HepG2 (cell line): Measurements from ENCODE around the gene NAV2.

Experiments used
- BHLHE40 ChIP-seq: IDR thresholded peaks from 2 replicates; pipeline ENCODE4 v1.6.1; 2011; ENCODE audit warnings: low read length, improper control_type of control experiment
- BORCS8-MEF2B ChIP-seq: sonication (generic); formaldehyde crosslinking; IDR thresholded peaks from 2 replicates; pipeline ENCODE4 v1.8.0; 2022; ENCODE audit warnings: mild to moderate bottlenecking, missing genetic modification reagents
- CBFB ChIP-seq: sonication (generic); formaldehyde crosslinking; IDR thresholded peaks from 2 replicates; pipeline ENCODE4 v1.4.0; 2020; ENCODE audit warnings: missing genetic modification reagents
- IKZF1 ChIP-seq: fragments of 450-650 bp; IDR thresholded peaks from 2 replicates; pipeline ENCODE4 v1.7.1; 2016
- MZF1 ChIP-seq: sonication (generic); formaldehyde crosslinking; IDR thresholded peaks from 2 replicates; pipeline ENCODE4 v1.8.1; 2023; ENCODE audit warnings: mild to moderate bottlenecking, missing genetic modification reagents, borderline replicate concordance
- POLR2A ChIP-seq, 2 experiments: IDR thresholded peaks; 2 replicates each; pipeline ENCODE4 v1.6.1; 2011; ENCODE audit warnings: low read depth in 2 of 2, low read length in 2 of 2, mild to moderate bottlenecking in 1 of 2, moderate library complexity in 1 of 2; ENCODE audit not compliant: insufficient read depth in 1 of 2
- POLR2AphosphoS5 ChIP-seq: IDR thresholded peaks from 2 replicates; pipeline ENCODE4 v1.6.1; 2012; ENCODE audit warnings: low read depth, low read length
- SPEN ChIP-seq: sonication (generic); formaldehyde crosslinking; IDR thresholded peaks from 2 replicates; pipeline ENCODE4 v1.5.1; 2020; ENCODE audit warnings: low read depth, mild to moderate bottlenecking, missing genetic modification reagents
- TF ChIP-seq, protein P1 (sequence below): sonication (generic); formaldehyde crosslinking; IDR thresholded peaks from 2 replicates; pipeline ENCODE4 v1.4.0; 2020; ENCODE audit warnings: mild to moderate bottlenecking, missing genetic modification reagents
- TF ChIP-seq, protein P2 (sequence below): sonication (generic); formaldehyde crosslinking; IDR thresholded peaks from 2 replicates; pipeline ENCODE4 v1.4.0; 2020; ENCODE audit warnings: missing genetic modification reagents, mild to moderate bottlenecking, borderline replicate concordance
- TF ChIP-seq, protein P3 (sequence below): sonication (generic); formaldehyde crosslinking; IDR thresholded peaks from 2 replicates; pipeline ENCODE4 v1.4.0; 2020; ENCODE audit warnings: missing genetic modification reagents, mild to moderate bottlenecking, borderline replicate concordance

DNA sequence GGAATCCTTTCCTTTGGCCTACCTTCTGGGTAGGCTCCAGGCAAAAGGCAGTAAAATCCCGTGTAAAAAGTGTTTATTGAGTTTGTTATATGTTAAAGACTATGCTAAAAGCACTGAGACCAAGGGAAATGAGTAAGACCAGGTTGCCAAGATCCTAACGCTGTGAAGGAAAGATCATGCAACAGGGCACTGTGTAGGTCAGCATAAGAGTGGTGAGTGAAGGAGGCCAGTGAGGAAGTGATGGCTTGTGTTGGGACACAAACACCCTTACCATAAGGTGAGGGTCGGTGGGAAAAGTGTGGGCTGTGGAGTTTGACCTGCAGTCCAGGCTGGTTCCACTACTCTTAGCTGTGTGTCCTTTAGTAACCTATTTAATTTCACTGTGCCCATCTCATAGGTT lies 245.6 kb downstream of the NAV2 start:
- TF ChIP-seq BORCS8-MEF2B (CRISPR knock-in tag), result no peak
- TF ChIP-seq IKZF1, result no peak
- no peak for TF ChIP-seq MZF1 (CRISPR knock-in tag)
- TF ChIP-seq, protein P1, sequence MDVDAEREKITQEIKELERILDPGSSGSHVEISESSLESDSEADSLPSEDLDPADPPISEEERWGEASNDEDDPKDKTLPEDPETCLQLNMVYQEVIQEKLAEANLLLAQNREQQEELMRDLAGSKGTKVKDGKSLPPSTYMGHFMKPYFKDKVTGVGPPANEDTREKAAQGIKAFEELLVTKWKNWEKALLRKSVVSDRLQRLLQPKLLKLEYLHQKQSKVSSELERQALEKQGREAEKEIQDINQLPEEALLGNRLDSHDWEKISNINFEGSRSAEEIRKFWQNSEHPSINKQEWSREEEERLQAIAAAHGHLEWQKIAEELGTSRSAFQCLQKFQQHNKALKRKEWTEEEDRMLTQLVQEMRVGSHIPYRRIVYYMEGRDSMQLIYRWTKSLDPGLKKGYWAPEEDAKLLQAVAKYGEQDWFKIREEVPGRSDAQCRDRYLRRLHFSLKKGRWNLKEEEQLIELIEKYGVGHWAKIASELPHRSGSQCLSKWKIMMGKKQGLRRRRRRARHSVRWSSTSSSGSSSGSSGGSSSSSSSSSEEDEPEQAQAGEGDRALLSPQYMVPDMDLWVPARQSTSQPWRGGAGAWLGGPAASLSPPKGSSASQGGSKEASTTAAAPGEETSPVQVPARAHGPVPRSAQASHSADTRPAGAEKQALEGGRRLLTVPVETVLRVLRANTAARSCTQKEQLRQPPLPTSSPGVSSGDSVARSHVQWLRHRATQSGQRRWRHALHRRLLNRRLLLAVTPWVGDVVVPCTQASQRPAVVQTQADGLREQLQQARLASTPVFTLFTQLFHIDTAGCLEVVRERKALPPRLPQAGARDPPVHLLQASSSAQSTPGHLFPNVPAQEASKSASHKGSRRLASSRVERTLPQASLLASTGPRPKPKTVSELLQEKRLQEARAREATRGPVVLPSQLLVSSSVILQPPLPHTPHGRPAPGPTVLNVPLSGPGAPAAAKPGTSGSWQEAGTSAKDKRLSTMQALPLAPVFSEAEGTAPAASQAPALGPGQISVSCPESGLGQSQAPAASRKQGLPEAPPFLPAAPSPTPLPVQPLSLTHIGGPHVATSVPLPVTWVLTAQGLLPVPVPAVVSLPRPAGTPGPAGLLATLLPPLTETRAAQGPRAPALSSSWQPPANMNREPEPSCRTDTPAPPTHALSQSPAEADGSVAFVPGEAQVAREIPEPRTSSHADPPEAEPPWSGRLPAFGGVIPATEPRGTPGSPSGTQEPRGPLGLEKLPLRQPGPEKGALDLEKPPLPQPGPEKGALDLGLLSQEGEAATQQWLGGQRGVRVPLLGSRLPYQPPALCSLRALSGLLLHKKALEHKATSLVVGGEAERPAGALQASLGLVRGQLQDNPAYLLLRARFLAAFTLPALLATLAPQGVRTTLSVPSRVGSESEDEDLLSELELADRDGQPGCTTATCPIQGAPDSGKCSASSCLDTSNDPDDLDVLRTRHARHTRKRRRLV (CRISPR knock-in tag), result peak; percentile 97
- no peak for TF ChIP-seq POLR2AphosphoS5
- TF ChIP-seq, protein P2, sequence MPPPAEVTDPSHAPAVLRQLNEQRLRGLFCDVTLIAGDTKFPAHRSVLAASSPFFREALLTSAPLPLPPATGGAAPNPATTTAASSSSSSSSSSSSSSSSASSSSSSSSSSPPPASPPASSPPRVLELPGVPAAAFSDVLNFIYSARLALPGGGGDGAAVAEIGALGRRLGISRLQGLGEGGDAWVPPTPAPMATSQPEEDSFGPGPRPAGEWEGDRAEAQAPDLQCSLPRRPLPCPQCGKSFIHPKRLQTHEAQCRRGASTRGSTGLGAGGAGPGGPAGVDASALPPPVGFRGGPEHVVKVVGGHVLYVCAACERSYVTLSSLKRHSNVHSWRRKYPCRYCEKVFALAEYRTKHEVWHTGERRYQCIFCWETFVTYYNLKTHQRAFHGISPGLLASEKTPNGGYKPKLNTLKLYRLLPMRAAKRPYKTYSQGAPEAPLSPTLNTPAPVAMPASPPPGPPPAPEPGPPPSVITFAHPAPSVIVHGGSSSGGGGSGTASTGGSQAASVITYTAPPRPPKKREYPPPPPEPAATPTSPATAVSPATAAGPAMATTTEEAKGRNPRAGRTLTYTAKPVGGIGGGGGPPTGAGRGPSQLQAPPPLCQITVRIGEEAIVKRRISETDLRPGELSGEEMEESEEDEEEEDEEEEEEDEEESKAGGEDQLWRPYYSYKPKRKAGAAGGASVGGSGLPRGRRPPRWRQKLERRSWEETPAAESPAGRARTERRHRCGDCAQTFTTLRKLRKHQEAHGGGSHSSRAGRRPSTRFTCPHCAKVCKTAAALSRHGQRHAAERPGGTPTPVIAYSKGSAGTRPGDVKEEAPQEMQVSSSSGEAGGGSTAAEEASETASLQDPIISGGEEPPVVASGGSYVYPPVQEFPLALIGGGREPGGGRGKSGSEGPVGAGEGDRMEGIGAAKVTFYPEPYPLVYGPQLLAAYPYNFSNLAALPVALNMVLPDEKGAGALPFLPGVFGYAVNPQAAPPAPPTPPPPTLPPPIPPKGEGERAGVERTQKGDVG, result no peak
- TF ChIP-seq BHLHE40, result no peak
- no peak for TF ChIP-seq POLR2A (IDR thresholded peaks at IDR 0.05; ENCODE audit: insufficient read depth in 1 of 2, low read depth in 2 of 2, low read length in 2 of 2)
- no peak for TF ChIP-seq SPEN (CRISPR knock-in tag)
- TF ChIP-seq, protein P3, sequence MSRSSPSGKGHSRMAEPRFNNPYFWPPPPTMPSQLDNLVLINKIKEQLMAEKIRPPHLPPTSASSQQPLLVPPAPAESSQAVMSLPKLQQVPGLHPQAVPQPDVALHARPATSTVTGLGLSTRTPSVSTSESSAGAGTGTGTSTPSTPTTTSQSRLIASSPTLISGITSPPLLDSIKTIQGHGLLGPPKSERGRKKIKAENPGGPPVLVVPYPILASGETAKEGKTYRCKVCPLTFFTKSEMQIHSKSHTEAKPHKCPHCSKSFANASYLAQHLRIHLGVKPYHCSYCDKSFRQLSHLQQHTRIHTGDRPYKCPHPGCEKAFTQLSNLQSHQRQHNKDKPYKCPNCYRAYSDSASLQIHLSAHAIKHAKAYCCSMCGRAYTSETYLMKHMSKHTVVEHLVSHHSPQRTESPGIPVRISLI (CRISPR knock-in tag), result no peak
- TF ChIP-seq CBFB (CRISPR knock-in tag), result no peak
